Activated T-helper 1 cell treated with anti-CD3 and anti-CD28 coated beads, Interleukin-12 subunit alpha, Interleukin-12 subunit beta, Interleukin-2, Interleukin-4 antibody, amounts not matched to agents 30 ng/mL and 10 ng/mL and 1 ng/mL, durations not matched to agents 14 hours and 24 hours and 36 hours (primary cell): Measurements from ENCODE around the gene MYH3. TPM values are rescaled to one million over a fixed set of nuclear protein-coding genes. Genes with fewer than 3 reads are reported as not detected.

Source experiments
- DNase-seq: peaks from one replicate; pipeline ENCODE4 v3.0.0; 2021; ENCODE audit warnings: low spot score
- H3K27ac Mint-ChIP-seq: one replicate; pipeline ENCODE4 v1.8.0; 2021; ENCODE audit warnings: mild to moderate bottlenecking, mixed read lengths
- H3K27me3 Mint-ChIP-seq: one replicate; pipeline ENCODE4 v1.8.0; 2022; ENCODE audit warnings: mild to moderate bottlenecking, moderate library complexity, mixed read lengths; ENCODE audit not compliant: insufficient read depth
- H3K36me3 Mint-ChIP-seq: one replicate; pipeline ENCODE4 v1.8.0; 2021; ENCODE audit warnings: low read depth, mixed read lengths
- H3K4me1 Mint-ChIP-seq: one replicate; pipeline ENCODE4 v1.8.0; 2021; ENCODE audit warnings: low read depth, mixed read lengths
- H3K4me3 Mint-ChIP-seq: one replicate; pipeline ENCODE4 v1.8.0; 2021; ENCODE audit warnings: mild to moderate bottlenecking, moderate library complexity, mixed read lengths
- H3K9me3 Mint-ChIP-seq: one replicate; pipeline ENCODE4 v1.8.0; 2021; ENCODE audit warnings: mixed read lengths
- intact Hi-C: fragments of 100-400 bp; cut with micrococcal nuclease; formaldehyde crosslinking; loops from one replicate; pipeline ENCODE4 v1.15.1; 2024
- total RNA-seq: library from RNA; stranded (reverse); gene quantifications from 2 replicates; pipeline ENCODE4 v1.2.3, GENCODE V29; 2022

The MYH3 gene
- total RNA-seq, 1 donor from 2014 or later = 6.5 TPM

- peaks cover 1% of the 10 kb centered on the region for H3K27me3 Mint-ChIP-seq
- H3K4me3 Mint-ChIP-seq = no peak overlapping the region
- no peaks in the 10 kb centered on the region for H3K36me3 Mint-ChIP-seq
- H3K27ac Mint-ChIP-seq = no peak overlapping the region
- H3K4me1 Mint-ChIP-seq = no peaks in the 10 kb centered on the region
- intact Hi-C loops = no loop called here
- no peaks in the 10 kb centered on the region for H3K9me3 Mint-ChIP-seq
- no peak for DNase-seq
Observed at GRCh38 chr17:10621397-10621796, 35.7 kb downstream of the MYH3 start.

GRCh38 chr17:10620823-10621222 is 36.3 kb downstream of the MYH3 start:
- no peak overlapping the region for H3K27ac Mint-ChIP-seq
- H3K4me1 Mint-ChIP-seq = no peaks in the 10 kb centered on the region
- H3K4me3 Mint-ChIP-seq = no peak overlapping the region
- intact Hi-C loops = no loop called here
- no peaks in the 10 kb centered on the region for H3K36me3 Mint-ChIP-seq
- H3K9me3 Mint-ChIP-seq = no peaks in the 10 kb centered on the region
- DNase-seq = no peak
- peaks cover 1% of the 10 kb centered on the region for H3K27me3 Mint-ChIP-seq

GRCh38 chr17:10618202-10618635 is 38.9 kb downstream of the MYH3 start:
- H3K36me3 Mint-ChIP-seq = no peaks in the 10 kb centered on the region
- H3K4me1 Mint-ChIP-seq = no peaks in the 10 kb centered on the region
- H3K4me3 Mint-ChIP-seq = no peak overlapping the region
- no peaks in the 10 kb centered on the region for H3K9me3 Mint-ChIP-seq
- peaks cover 1% of the 10 kb centered on the region for H3K27me3 Mint-ChIP-seq
- DNase-seq = peak; percentile 29
- no peak overlapping the region for H3K27ac Mint-ChIP-seq
- intact Hi-C loops = loop anchor here (1.0 kb wide), 1 partner anchor 291 kb away; no protein-coding TSS in a partner anchor

DNA sequence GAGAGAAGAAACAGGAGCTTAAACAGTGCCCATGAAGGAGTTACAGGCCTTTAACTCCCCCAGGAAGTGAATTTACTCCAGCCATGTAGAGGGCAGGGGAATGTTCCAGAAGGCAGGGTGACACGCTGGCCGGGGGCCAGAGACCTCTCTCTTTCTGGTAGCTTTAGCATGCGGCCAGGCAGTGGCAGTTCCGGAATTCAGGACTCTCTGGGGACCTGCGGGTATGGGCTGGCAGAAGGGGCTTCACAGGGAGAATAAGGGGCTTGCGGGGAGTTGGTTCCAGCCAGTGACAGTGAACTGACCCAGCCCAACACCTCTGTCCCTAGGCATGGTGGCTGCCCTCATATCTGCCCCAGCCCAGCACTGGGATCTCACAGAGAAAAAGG is 40.0 kb downstream of the MYH3 start:
- Mint-ChIP-seq H3K27me3 (peaks cover 1% of the 10 kb centered on the region), H3K36me3 (no peaks in the 10 kb centered on the region), H3K9me3 (no peaks in the 10 kb centered on the region), H3K4me1 (no peaks in the 10 kb centered on the region), H3K4me3 (no peak overlapping the region), H3K27ac (no peak overlapping the region)
- no peak for DNase-seq
- intact Hi-C loops = no loop called here

GRCh38 chr17:10616502-10617119 is 40.5 kb downstream of the MYH3 start:
- Mint-ChIP-seq H3K27me3 (peaks cover 1% of the 10 kb centered on the region), H3K9me3 (no peaks in the 10 kb centered on the region), H3K4me1 (no peaks in the 10 kb centered on the region), H3K27ac (no peak overlapping the region), H3K36me3 (no peaks in the 10 kb centered on the region), H3K4me3 (no peak overlapping the region)
- DNase-seq = peak; percentile 48
- intact Hi-C loops = no loop called here

DNA sequence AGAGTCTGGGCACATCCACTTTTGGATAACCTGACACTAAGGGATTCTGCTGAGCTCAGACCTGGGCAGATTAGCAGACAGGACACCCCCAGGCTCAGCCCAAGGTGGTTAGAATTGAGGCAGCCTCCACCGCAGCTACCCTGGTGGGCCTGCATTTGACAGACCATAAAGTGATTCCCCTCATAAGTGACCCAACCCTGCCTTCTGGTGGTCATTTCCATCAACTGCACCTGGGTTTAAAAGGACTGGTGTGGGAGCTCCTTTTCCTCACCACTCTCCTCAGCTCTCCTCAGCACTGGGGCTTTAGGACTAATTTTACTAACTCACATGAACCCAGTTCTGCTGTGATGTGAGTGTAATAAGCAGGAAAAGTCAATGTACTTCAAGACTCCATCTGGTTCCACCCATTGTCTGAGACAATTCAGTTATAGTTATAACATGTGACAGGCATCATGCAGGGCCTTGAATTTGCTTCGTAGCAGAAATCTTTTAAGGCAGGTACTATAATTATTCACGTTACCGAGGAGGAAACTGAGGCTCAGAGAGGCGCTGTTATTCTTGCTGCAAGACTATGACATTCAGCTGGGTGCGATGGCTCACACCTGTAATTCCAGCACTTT is 42.5 kb downstream of the MYH3 start:
- Mint-ChIP-seq H3K4me3 (no peak overlapping the region), H3K27ac (no peak overlapping the region), H3K27me3 (no peaks in the 10 kb centered on the region), H3K4me1 (no peaks in the 10 kb centered on the region), H3K36me3 (no peaks in the 10 kb centered on the region), H3K9me3 (no peaks in the 10 kb centered on the region)
- intact Hi-C loops = no loop called here
- DNase-seq = no peak

- intact Hi-C loops = no loop called here
- Mint-ChIP-seq H3K9me3 (no peaks in the 10 kb centered on the region), H3K36me3 (no peaks in the 10 kb centered on the region), H3K27ac (no peak overlapping the region), H3K27me3 (no peaks in the 10 kb centered on the region), H3K4me1 (no peaks in the 10 kb centered on the region), H3K4me3 (no peak overlapping the region)
- no peak for DNase-seq
Observed at GRCh38 chr17:10613775-10614513, 43.2 kb downstream of the MYH3 start.

GRCh38 chr17:10612957-10613744 is 44.0 kb downstream of the MYH3 start:
- Mint-ChIP-seq H3K9me3 (no peaks in the 10 kb centered on the region), H3K4me3 (no peak overlapping the region), H3K27me3 (no peaks in the 10 kb centered on the region), H3K36me3 (no peaks in the 10 kb centered on the region), H3K27ac (no peak overlapping the region), H3K4me1 (no peaks in the 10 kb centered on the region)
- intact Hi-C loops = no loop called here
- DNase-seq = no peak

GRCh38 chr17:10610884-10611283 is 46.2 kb downstream of the MYH3 start:
- Mint-ChIP-seq H3K4me1 (no peaks in the 10 kb centered on the region), H3K4me3 (no peak overlapping the region), H3K27me3 (no peaks in the 10 kb centered on the region), H3K36me3 (no peaks in the 10 kb centered on the region), H3K27ac (no peak overlapping the region), H3K9me3 (no peaks in the 10 kb centered on the region)
- DNase-seq = no peak
- intact Hi-C loops = no loop called here

- H3K4me1 Mint-ChIP-seq = no peaks in the 10 kb centered on the region
- intact Hi-C loops = no loop called here
- no peak overlapping the region for H3K4me3 Mint-ChIP-seq
- no peak for DNase-seq
- H3K27ac Mint-ChIP-seq = no peak overlapping the region
- H3K9me3 Mint-ChIP-seq = no peaks in the 10 kb centered on the region
- H3K36me3 Mint-ChIP-seq = no peaks in the 10 kb centered on the region
- H3K27me3 Mint-ChIP-seq = no peaks in the 10 kb centered on the region
Observed at GRCh38 chr17:10608244-10608643, 48.9 kb downstream of the MYH3 start.

GRCh38 chr17:10606110-10606509 is 51.0 kb downstream of the MYH3 start:
- no peak overlapping the region for H3K27ac Mint-ChIP-seq
- no peaks in the 10 kb centered on the region for H3K4me1 Mint-ChIP-seq
- intact Hi-C loops = no loop called here
- no peaks in the 10 kb centered on the region for H3K36me3 Mint-ChIP-seq
- DNase-seq = no peak
- no peak overlapping the region for H3K4me3 Mint-ChIP-seq
- no peaks in the 10 kb centered on the region for H3K9me3 Mint-ChIP-seq
- no peaks in the 10 kb centered on the region for H3K27me3 Mint-ChIP-seq

- H3K4me3 Mint-ChIP-seq = no peak overlapping the region
- H3K4me1 Mint-ChIP-seq = no peaks in the 10 kb centered on the region
- intact Hi-C loops = no loop called here
- no peak overlapping the region for H3K27ac Mint-ChIP-seq
- peaks cover 3% of the 10 kb centered on the region for H3K27me3 Mint-ChIP-seq
- no peaks in the 10 kb centered on the region for H3K9me3 Mint-ChIP-seq
- no peak for DNase-seq
- no peaks in the 10 kb centered on the region for H3K36me3 Mint-ChIP-seq
Observed at GRCh38 chr17:10605221-10605783, 51.8 kb downstream of the MYH3 start.
